Activated CD8-positive, alpha-beta T cell treated with anti-CD3 and anti-CD28 coated beads, Interleukin-2, amount 10 ng/mL, durations not matched to agents 7 days and 5 days (primary cell): ENCODE results near the gene PODXL2. TPM values are rescaled to one million over a fixed set of nuclear protein-coding genes. Genes with fewer than 3 reads are reported as not detected.
A peak's percentile ranks its signal among the peaks of the same experiment; 100 is the strongest.

Experiments used
- ATAC-seq: fragments of 150-1000 bp; cut with Tn5 transposase; one replicate; pipeline ENCODE4 v1.10.0; 2021; ENCODE audit warnings: moderate library complexity
- CTCF ChIA-PET: fragments of 350-600 bp; sonication (Branson Sonifier 250); formaldehyde crosslinking; loops from one replicate; lab custom pipeline; 2021; ENCODE audit warnings: antibody characterized with exemption; lab: Charles Lee
- POLR2A ChIA-PET: fragments of 350-600 bp; sonication (Branson Sonifier 250); formaldehyde crosslinking; loops from one replicate; lab custom pipeline; 2021; ENCODE audit warnings: antibody characterized with exemption; lab: Charles Lee
- DNase-seq: peaks from one replicate; pipeline ENCODE4 v3.0.0-alpha.2; 2020
- H3K27ac Mint-ChIP-seq: one replicate; pipeline ENCODE4 v1.8.0; 2021; ENCODE audit warnings: mild to moderate bottlenecking, mixed read lengths
- H3K27me3 Mint-ChIP-seq: one replicate; pipeline ENCODE4 v1.8.0; 2021; ENCODE audit warnings: low read depth, mixed read lengths
- H3K36me3 Mint-ChIP-seq: one replicate; pipeline ENCODE4 v1.8.0; 2021; ENCODE audit warnings: low read depth, mixed read lengths
- H3K4me1 Mint-ChIP-seq: one replicate; pipeline ENCODE4 v1.8.0; 2021; ENCODE audit warnings: low read depth, mixed read lengths
- H3K4me3 Mint-ChIP-seq: one replicate; pipeline ENCODE4 v1.8.0; 2021; ENCODE audit warnings: mild to moderate bottlenecking, mixed read lengths
- H3K9me3 Mint-ChIP-seq: one replicate; pipeline ENCODE4 v1.8.0; 2022; ENCODE audit warnings: mixed read lengths; ENCODE audit not compliant: insufficient read depth
- total RNA-seq, 2 experiments: library from RNA; stranded (reverse); gene quantifications; one replicate each; pipeline ENCODE4 v1.2.3, GENCODE V29; 2021

Gene PODXL2
- total RNA-seq, 2 experiments from 2014 or later = 1.3 to 1.7 TPM

DNA sequence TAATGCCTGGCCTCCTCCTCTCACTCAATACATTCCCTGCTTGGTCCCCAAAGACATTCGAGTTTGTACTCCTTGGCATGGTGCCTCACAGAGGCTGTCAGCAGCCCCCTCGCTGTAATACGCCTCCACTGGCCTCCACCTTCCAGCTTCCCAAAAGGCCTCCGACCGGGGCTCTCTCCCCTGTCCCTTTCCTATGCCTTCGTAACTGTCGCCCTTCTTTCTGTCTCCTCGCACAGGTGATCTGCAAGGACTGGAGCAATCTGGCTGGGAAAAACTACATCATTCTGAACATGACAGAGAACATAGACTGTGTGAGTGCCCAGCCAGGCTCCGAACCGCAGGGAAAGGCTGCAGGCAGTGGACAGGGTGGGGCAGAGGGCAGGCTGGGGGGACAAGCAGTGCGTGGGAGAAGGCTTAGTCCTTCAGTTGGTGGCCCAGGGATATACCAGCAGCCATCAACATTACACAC is 33.0 kb downstream of the PODXL2 start:
- Mint-ChIP-seq H3K4me3 (no peak overlapping the region), H3K9me3 (no peaks in the 10 kb centered on the region), H3K36me3 (no peaks in the 10 kb centered on the region), H3K27me3 (peaks cover 8% of the 10 kb centered on the region), H3K27ac (no peak overlapping the region), H3K4me1 (no peaks in the 10 kb centered on the region)
- ATAC-seq = no peak
- POLR2A ChIA-PET = interaction anchor here (1.0 kb wide), 1 partner anchor 9 kb away, joined by 3 read pairs; no protein-coding TSS in a partner anchor
- DNase-seq = no peak
- CTCF ChIA-PET = interaction anchor here (0.7 to 1.8 kb wide), 3 partner anchors 11 to 1214 kb away, joined by 3 to 9 read pairs (median 4); no protein-coding TSS in a partner anchor

GRCh38 chr3:127663151-127663550 is 34.2 kb downstream of the PODXL2 start:
- peaks cover 3% of the 10 kb centered on the region for H3K27me3 Mint-ChIP-seq
- ATAC-seq (no peak), DNase-seq (no peak)
- H3K4me3 Mint-ChIP-seq = no peak overlapping the region
- ChIA-PET CTCF (interaction anchor here (0.7 to 1.8 kb wide), 3 partner anchors 12 to 31 kb away, joined by 3 to 9 read pairs (median 4); no protein-coding TSS in a partner anchor), POLR2A (interaction anchor here (0.6 to 0.8 kb wide), 2 partner anchors 9 to 191 kb away, joined by 3 to 4 read pairs; no protein-coding TSS in a partner anchor)
- H3K36me3 Mint-ChIP-seq = no peaks in the 10 kb centered on the region
- H3K9me3 Mint-ChIP-seq = no peaks in the 10 kb centered on the region
- H3K4me1 Mint-ChIP-seq = no peaks in the 10 kb centered on the region
- no peak overlapping the region for H3K27ac Mint-ChIP-seq

DNA sequence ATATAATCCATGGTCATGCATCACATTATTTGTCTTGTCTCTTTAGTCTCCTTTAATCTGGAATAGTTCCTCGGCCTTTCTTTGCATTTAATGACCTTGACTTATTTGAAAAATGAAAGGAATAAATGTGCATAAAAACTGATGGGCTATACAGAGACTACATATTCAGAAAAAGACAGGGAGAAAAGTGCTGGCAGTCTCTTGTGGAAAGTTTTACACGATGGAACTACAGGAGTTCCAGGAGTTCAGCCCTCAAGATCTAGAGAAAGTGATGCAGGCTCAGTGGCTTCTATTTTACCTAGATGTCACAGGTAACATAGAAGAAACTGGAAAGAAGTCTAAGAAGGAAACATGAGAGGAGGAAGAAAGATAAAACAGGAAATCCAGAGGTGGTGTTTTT is 36.2 kb downstream of the PODXL2 start:
- Mint-ChIP-seq H3K36me3 (no peaks in the 10 kb centered on the region), H3K27ac (no peak overlapping the region), H3K4me3 (no peak overlapping the region), H3K27me3 (peaks cover 3% of the 10 kb centered on the region), H3K9me3 (no peaks in the 10 kb centered on the region), H3K4me1 (no peaks in the 10 kb centered on the region)
- ChIA-PET POLR2A (no interaction called here), CTCF (no interaction called here)
- DNase-seq = no peak
- ATAC-seq = no peak

- Mint-ChIP-seq H3K4me1 (no peaks in the 10 kb centered on the region), H3K27ac (no peak overlapping the region), H3K4me3 (no peak overlapping the region), H3K36me3 (no peaks in the 10 kb centered on the region), H3K9me3 (no peaks in the 10 kb centered on the region), H3K27me3 (peaks cover 3% of the 10 kb centered on the region)
- DNase-seq (no peak), ATAC-seq (no peak)
- CTCF ChIA-PET = no interaction called here
- POLR2A ChIA-PET = no interaction called here
These were observed 36.6 kb downstream of the PODXL2 start for GRCh38 chr3:127665586-127665985.

GRCh38 chr3:127666676-127667075 is 37.7 kb downstream of the PODXL2 start:
- DNase-seq = no peak
- Mint-ChIP-seq H3K27me3 (peaks cover 3% of the 10 kb centered on the region), H3K4me1 (peaks cover 9% of the 10 kb centered on the region), H3K9me3 (no peaks in the 10 kb centered on the region), H3K4me3 (no peak overlapping the region), H3K27ac (no peak overlapping the region), H3K36me3 (no peaks in the 10 kb centered on the region)
- ChIA-PET POLR2A (no interaction called here), CTCF (no interaction called here)
- no peak for ATAC-seq

DNA sequence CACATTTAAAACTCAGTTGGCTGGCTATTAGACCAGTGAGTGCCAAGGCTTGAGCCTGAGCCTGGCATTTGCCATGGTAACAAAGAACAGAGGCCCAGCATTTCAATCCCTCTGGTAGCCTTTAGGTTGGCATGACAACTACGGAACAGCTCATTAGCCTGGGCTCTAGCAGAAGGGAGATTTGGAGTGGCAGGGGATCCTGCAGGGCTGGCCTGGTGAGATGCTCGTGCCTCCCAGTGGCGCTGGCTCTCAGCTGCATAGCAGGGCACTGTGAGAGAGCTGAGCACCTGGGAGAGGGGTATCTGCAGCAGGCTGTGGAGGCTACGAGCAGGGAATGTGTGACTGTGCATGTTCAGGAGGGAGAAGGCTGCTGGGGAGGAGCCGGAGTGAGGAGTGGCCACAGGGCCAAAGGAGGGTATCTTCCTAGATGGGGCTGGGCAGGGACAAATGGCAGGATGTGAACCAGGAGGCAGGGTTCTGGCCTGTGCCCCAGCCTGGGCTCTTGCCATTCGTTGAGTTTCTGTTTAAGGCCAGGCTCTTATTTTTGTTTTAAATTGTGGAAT is 38.2 kb downstream of the PODXL2 start:
- ATAC-seq (no peak), DNase-seq (no peak)
- H3K36me3 Mint-ChIP-seq = no peaks in the 10 kb centered on the region
- H3K27me3 Mint-ChIP-seq = peaks cover 3% of the 10 kb centered on the region
- no peaks in the 10 kb centered on the region for H3K9me3 Mint-ChIP-seq
- no peak overlapping the region for H3K27ac Mint-ChIP-seq
- CTCF ChIA-PET = no interaction called here
- H3K4me3 Mint-ChIP-seq = no peak overlapping the region
- POLR2A ChIA-PET = no interaction called here
- peaks cover 12% of the 10 kb centered on the region for H3K4me1 Mint-ChIP-seq

GRCh38 chr3:127668906-127669305 is 39.9 kb downstream of the PODXL2 start:
- Mint-ChIP-seq H3K4me3 (no peak overlapping the region), H3K36me3 (no peaks in the 10 kb centered on the region), H3K4me1 (peaks cover 18% of the 10 kb centered on the region), H3K9me3 (no peaks in the 10 kb centered on the region), H3K27ac (peak overlapping the region; percentile 30), H3K27me3 (peaks cover 3% of the 10 kb centered on the region)
- ATAC-seq (no peak), DNase-seq (no peak)
- ChIA-PET POLR2A (no interaction called here), CTCF (no interaction called here)

DNA sequence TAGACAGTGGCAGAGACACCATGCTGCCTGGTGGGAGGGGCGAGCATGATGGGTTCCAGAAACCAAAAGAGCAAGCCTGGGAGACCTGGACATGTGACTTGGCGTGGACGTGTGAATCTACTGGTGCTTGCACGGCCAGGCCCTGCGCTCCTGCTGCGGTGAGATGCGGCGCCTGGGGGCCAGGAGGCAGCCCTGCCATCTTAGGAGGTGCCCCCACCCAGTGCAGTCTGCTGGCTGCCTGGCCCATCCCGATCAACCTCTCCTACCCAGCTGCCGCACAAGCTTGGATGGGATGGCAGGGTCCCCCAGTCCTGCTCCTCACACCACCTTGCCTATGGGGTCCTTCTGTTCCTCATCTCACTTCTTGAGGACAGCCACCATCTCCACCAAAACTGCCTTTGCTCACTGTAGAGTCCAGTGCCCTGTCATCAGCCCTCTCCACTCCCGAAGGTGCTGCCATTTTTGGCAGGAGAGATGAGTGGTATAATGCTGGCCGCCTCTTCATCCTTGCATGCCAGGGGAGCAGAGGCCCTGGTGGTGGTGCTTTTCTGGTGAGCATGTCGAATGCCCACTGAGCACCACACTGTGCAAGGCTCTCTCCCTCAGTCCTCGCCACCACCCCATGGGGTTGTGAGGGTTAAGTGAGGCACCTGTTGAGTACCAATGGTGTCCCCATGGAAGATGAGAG is 40.7 kb downstream of the PODXL2 start:
- Mint-ChIP-seq H3K27ac (no peak overlapping the region), H3K9me3 (no peaks in the 10 kb centered on the region), H3K36me3 (no peaks in the 10 kb centered on the region), H3K4me3 (no peak overlapping the region), H3K4me1 (peaks cover 25% of the 10 kb centered on the region), H3K27me3 (peaks cover 3% of the 10 kb centered on the region)
- ChIA-PET CTCF (interaction anchor here (1.5 kb wide), 1 partner anchor 71 kb away, joined by 4 read pairs; the partner anchor contains the start of gene MCM2), POLR2A (interaction anchor here (0.9 kb wide), 1 partner anchor 81 kb away, joined by 3 read pairs; no protein-coding TSS in a partner anchor)
- no peak for ATAC-seq
- no peak for DNase-seq

- CTCF ChIA-PET = interaction anchor here (1.5 kb wide), 1 partner anchor 72 kb away, joined by 4 read pairs; the partner anchor contains the start of gene MCM2
- no peak overlapping the region for H3K27ac Mint-ChIP-seq
- POLR2A ChIA-PET = interaction anchor here (0.9 kb wide), 1 partner anchor 81 kb away, joined by 3 read pairs; no protein-coding TSS in a partner anchor
- ATAC-seq (no peak), DNase-seq (no peak)
- H3K36me3 Mint-ChIP-seq = no peaks in the 10 kb centered on the region
- peaks cover 29% of the 10 kb centered on the region for H3K4me1 Mint-ChIP-seq
- H3K4me3 Mint-ChIP-seq = no peak overlapping the region
- peaks cover 3% of the 10 kb centered on the region for H3K27me3 Mint-ChIP-seq
- no peaks in the 10 kb centered on the region for H3K9me3 Mint-ChIP-seq
These were observed 41.2 kb downstream of the PODXL2 start for GRCh38 chr3:127670229-127670559.

GRCh38 chr3:127670761-127671522 is 42.0 kb downstream of the PODXL2 start:
- peaks cover 3% of the 10 kb centered on the region for H3K27me3 Mint-ChIP-seq
- no peaks in the 10 kb centered on the region for H3K9me3 Mint-ChIP-seq
- no peaks in the 10 kb centered on the region for H3K36me3 Mint-ChIP-seq
- peaks cover 29% of the 10 kb centered on the region for H3K4me1 Mint-ChIP-seq
- DNase-seq (no peak), ATAC-seq (no peak)
- peak overlapping the region; percentile 91 for H3K4me3 Mint-ChIP-seq
- H3K27ac Mint-ChIP-seq = peak overlapping the region; percentile 99
- ChIA-PET POLR2A (interaction anchor here (0.6 to 1.5 kb wide), 5 partner anchors 9 to 1195 kb away, joined by 3 to 6 read pairs (median 3); partner anchors contain the start of gene ZXDC), CTCF (interaction anchor here (1.5 kb wide), 1 partner anchor 72 kb away, joined by 4 read pairs; the partner anchor contains the start of gene MCM2)
